Forelimb muscle (tissue), 1 donor: ENCODE data around the gene HIVEP3. TPM values are rescaled to one million over a fixed set of nuclear protein-coding genes. Genes with fewer than 3 reads are reported as not detected.

ENCODE experiments used
- DNase-seq: peaks from one replicate; pipeline ENCODE4 v3.0.0-alpha.2; 2013; ENCODE audit warnings: low read depth
- polyA plus RNA-seq: library from polyadenylated mRNA; unstranded; fragments of 120-200 nt; gene quantifications from one replicate; pipeline ENCODE4 v1.2.1, GENCODE V29; 2013; ENCODE audit not compliant: insufficient read length

HIVEP3 gene
- polyA plus RNA-seq, 1 donor = 2.1 TPM

DNA sequence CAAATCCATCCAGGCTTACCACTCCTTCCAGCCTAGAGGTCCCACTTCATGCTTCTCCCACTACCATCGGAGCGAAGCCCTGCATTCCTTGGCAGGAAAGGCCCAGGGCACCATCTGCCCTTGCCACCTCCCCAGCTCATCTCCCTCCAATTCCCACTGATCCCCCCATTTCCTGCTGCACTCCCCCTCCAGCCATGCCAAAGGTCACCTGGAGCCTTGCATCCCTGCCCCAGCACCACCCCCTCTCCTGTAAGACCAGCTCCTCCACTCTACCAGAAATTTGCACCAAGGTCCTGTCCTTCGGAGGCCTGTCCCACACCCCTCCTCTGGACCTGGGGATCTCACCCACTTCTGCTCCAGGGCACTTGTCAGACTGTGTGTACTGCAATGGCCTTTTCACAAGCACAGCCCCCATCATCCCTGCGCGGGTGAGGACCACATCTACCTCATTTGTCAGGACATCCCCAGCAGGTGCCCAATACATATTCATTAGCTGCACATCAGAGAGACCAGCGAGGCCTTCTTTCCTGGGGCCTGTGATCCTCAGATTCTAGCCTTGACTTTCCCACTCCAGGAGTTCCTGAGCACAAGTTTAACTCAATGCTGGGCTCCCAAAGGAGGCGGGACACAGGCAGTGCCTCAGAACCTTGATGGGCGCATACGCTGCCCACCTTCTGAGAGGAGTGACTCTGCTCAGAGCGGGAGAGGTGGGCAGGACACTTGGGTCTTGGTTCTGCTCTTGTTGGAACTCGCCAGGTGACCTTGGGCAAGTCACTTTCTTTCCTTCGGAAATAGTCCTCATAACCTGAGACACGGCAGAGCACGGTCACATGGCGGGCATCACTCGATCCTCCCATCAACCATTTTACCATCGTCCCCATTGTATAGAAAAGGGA lies 384.3 kb downstream of the HIVEP3 start:
- no peak for DNase-seq

GRCh38 chr1:41533731-41534080 lies 385.0 kb downstream of the HIVEP3 start:
- no peak for DNase-seq

- no peak for DNase-seq
Observed at GRCh38 chr1:41533016-41533730, 385.5 kb downstream of the HIVEP3 start.

GRCh38 chr1:41532206-41532975 lies 386.3 kb downstream of the HIVEP3 start:
- no peak for DNase-seq

DNA sequence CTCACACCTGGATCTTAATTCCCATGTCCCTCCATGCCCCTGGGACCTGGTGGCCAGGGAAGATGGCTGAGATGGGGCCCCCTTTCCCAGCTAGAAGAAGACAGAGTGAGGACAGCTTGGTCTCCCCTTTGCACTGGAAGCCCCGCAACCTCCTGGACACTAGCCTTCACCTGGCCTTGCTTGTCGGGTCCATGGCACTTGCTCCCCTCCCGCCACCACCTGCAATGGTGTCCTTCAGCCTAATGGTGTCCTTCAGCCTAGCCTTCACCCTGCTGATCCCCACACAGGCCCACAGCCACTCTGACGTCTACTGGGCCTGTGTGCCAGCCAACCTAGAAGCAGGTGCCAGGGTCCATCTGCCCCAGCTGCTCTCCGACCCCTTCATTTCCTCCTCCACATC lies 388.3 kb downstream of the HIVEP3 start:
- DNase-seq = no peak

- DNase-seq = no peak
Observed at GRCh38 chr1:41529621-41530395, 388.9 kb downstream of the HIVEP3 start.

DNA sequence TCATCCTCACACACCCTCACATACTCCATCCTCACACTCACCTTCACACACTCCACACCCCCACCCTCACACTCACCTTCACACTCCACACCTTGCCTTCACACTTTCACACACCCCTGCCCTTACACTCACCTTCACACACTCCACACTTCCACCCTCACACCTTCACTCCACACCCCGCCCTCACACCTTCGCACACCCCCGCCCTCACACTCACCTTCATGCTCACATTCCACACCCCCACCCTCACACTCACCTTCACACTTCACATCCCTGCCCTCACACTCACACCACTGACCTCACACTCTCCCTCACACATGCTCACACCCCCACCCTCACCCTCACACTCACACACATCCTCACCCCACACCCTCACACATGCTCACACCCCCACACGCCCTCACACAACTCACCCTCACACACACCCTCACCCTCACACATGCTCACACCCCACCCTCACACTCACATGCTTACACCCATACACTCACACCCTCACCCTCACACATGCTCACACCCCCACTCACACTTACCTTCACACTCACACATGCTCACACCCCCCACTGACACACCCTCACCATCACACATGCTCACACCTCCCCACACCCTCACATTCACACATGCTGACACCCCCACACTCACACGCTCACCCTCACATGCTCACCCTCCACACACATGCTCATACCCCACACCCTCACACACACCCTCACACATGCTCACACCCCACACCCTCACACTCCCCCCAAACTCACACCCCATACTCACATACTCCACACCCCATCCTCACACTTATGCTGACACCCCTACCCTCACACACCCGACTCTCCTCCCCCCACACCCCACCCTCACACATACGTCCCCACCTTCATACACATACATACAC lies 389.8 kb downstream of the HIVEP3 start:
- no peak for DNase-seq

- no peak for DNase-seq
Observed at GRCh38 chr1:41528106-41528505, 390.6 kb downstream of the HIVEP3 start.

GRCh38 chr1:41526956-41527561 lies 391.7 kb downstream of the HIVEP3 start:
- DNase-seq = no peak

DNA sequence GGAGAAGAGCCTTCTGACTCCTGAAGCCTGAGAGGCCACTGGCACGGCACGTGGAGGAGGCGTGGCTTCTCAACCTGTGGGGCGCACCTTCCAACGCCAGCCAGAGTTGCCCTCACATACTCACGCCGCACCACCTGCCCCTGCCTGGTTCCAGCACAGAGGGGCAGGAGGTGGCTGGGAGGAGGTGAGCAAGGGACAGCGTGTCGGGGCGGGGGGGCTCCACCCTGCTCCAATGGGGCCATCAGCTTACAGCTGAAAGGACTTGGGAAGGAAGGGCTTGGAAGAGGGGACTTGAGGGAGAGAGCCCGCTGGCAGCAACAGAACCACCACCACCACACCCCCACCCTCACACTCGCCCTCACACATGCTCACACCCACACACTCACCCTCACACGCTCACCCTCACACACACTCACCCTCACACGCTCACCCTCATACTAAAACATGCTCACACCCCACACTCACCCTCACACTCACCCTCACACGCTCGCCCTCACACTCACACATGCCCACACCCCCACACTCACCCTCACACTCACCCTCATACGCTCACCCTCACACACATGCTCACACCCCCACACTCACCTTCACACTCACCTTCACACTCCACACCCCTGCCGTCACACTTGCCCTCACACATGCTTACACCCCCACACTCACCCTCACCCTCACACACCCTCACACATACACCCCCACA lies 392.7 kb downstream of the HIVEP3 start:
- no peak for DNase-seq

DNA sequence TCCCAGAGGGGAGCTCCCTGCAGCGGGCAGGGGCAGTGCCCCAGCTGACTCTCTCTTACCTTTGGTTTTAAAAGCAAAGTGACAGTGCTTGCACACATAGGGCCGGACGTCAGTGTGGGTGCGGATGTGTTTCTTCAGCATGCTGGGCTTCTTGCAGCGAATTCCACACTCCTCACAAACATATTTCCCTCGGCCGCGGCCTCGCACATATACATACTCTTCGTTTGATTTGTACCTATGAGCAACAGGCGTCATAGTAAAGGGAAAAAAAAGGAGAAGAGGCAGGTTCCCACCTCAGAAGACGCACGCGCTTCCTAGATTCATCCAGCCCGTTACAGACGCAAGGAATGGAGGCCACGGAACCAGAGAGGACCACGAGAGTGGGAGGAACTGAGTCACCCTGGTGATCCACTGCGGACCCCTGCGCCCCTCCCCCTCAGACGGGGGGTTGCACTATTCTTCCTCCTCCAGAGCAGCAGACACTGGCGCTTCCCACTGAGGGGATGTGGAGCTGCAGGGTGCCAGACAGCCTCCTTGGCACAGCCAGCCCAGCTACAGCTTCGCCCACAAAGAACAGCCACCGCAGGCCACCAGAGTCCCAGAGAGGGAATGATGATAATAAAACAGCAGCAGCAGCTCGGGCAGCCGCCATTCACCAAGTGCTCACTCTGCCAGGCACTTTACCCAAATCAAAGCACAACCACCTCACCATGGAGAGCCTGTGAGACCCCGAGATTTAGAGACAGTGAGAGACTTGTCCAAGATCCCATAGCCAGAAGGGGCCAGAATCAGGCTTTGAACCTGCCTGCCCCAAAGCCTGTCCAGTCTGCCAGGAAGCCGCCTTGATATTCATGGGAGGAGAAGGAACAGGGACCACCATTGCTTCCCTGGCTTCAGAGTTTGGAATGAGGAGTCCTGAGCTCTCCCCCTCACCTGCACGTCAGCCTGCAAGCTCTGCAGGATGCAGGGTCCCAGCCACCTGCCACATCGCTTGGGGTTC lies 393.7 kb downstream of the HIVEP3 start:
- DNase-seq = no peak

DNA sequence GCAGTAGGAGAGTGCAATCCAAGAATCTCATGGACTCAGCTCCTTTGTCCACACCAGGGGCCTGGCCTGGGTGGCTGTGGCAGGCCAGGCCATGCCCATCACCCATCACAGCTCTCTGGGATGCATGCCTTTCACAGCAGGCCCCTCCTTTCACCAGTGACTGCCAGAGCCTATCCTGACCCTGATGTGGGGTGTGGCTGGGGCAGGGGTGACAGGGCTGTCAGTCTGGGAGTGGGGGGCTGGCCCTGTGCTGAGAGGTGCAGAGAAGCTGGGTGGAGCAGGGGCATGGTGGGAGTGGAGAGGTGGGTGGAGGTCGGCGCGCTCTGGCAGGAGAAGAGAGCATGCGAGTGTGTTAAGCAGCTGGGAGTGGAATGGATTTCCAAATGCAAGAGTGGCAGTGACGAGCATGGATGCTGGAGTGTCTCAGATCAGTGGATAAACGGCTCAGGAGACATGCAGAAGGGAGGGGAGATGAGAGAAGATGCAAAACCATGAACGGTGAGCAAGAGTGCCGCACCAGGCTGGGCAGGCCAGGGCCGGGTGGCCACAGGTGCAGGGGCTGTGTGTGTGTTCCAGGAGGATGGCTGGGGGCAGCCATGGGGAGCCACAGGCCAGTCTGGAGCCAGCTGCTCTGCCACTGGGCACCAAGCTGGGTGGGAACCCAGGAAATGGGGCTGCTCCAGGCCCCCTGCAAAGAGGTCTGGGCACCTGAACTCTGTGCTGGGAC lies 394.6 kb downstream of the HIVEP3 start:
- no peak for DNase-seq

GRCh38 chr1:41523071-41523470 lies 395.7 kb downstream of the HIVEP3 start:
- DNase-seq = no peak

- DNase-seq = no peak
Observed at GRCh38 chr1:41521766-41522165, 397.0 kb downstream of the HIVEP3 start.

GRCh38 chr1:41520951-41521752 lies 397.6 kb downstream of the HIVEP3 start:
- DNase-seq = no peak

- no peak for DNase-seq
Observed at GRCh38 chr1:41519667-41520066, 399.1 kb downstream of the HIVEP3 start.

- DNase-seq = no peak
Observed at GRCh38 chr1:41518471-41518870, 400.3 kb downstream of the HIVEP3 start.
